NCI-H82 treated with DMSO at 0.1 percent for 48 hours (cell line): ENCODE measurements around the gene VPS8.

ENCODE experiments used
- DNase-seq: peaks from one replicate; lab custom pipeline; 2025; ENCODE audit not compliant: unreplicated experiment; lab: John Stamatoyannopoulos, UW

The VPS8 gene

DNA sequence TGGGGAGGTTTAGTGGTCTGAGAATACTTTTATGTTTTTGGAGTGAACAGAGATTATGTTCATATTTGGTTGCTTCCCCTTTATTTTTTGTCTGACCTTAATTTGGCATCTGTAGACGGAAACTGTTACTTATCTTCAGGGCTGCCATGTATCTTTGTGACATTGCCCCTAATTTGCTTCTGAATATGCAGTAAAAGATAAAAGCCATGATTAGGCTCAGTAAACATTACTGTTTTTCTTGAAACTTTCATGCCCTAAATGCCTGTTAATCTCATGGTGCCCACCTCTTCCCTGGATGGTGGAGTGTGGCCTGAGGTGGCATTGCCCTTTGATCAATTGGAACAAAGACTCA lies 234.2 kb downstream of the VPS8 start:
- DNase-seq: no peak

DNA sequence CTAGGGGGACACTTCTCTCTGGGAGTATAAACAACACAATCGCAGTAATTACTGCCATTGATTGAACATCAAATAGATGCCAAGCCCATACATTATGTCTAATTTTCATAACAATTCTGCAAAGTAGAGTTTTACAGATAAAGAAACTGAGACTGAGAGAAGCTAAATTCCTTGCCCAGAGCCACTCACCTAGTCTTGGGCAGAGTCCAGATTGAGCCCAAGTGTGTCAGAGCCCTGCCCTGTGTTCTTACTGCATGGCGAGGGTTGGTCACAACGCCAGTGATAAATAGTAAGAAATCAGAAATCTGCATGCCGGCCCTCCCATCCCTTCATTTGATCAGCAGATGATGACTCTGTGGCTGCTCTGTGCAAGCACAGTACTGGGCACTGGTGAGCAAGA lies 234.6 kb downstream of the VPS8 start:
- DNase-seq: no peak

- DNase-seq: no peak
Measured at GRCh38 chr3:185049710-185050109, 237.7 kb downstream of the VPS8 start.

DNA sequence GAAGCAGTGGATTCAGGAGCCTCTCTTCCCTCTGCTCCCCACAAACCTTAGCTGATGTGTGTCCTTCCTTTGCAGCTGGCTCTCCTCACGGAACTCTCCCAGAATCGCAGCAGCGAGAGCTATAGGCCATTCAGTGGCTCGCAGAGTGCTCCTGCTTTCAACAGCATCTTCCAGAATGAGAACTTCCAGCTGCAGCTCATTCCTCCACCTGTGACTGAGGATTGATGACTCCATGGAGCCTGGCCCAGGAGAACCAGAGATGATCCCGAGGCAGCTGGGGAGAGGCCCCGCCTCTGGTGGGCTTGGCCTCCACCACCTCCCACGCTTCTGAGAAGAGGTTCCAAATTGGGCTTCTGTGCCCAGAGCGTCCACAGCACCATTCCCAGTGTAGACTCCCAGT lies 239.8 kb downstream of the VPS8 start:
- no peak for DNase-seq

DNA sequence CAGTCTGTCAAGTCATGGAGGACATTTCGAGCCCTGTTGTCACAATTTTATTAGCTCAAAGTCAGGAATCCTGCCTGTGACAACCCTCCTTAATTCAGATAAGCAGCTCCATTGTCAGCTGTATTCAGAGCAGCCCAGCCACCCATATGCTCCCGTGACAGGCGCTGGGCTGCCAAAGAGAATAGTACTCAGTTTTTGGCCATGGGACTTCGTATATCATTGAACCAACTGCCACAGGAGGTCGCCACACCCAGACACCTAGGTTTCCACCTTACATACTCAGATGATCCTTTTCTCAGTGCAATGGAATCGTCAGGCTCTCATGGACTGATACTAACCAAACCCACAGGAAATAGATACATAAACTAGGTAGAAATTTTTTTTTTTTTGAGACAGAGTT lies 240.7 kb downstream of the VPS8 start:
- DNase-seq: no peak

DNA sequence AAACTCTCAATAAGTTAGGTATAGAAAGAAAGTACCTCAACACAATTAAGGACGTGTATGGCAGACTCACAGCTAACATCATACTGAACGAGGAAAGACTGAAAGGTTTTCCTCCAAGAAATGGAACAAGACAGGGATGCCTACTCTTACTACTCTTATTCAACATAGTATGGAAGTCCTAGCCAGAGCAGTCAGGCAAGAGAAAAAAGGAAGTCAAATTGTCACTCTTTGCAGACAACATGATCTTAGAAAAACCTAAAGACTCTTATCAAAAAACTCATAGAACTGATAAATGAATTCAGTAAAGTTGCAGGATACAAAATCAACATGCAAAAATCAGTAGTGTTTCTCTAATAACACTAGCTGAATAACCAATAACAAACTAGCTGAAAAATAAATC lies 244.9 kb downstream of the VPS8 start:
- no peak for DNase-seq

DNA sequence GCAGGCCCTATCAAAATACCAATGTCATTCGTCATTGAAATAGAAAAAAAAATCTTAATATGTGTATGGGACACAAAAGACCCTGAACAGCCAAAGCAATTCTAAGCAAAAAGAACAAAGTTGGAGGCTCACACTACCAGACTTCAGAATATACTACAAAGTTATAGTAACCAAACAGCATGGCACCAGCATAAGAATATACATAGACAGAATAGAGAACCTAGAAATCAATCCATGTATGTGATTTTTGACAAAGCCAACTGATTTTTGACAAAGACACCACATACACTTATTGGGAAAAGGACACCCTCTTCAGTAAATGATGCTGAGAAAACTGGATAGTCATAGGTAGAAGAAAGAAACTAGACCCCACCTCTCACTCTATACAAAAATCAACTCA lies 245.9 kb downstream of the VPS8 start:
- no peak for DNase-seq

DNA sequence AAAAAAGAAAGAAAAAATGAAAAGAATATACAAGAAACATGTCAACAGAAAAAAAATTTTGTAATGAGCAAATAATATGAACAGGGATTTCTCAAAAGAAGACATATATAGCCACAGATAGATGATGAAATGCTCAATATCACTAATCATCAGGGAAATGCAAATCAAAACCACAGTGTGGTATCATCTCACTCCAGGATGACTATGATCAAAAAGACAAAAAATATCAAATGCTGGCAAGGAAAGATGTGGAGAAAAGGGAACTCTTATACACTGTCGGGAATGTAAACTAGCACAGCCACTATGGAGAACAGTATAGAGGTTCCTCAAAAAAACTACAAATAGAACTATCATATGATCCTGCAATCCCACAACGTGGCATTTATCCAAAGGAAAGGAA lies 246.8 kb downstream of the VPS8 start:
- no peak for DNase-seq

GRCh38 chr3:185059766-185060165 lies 247.8 kb downstream of the VPS8 start:
- DNase-seq: no peak

DNA sequence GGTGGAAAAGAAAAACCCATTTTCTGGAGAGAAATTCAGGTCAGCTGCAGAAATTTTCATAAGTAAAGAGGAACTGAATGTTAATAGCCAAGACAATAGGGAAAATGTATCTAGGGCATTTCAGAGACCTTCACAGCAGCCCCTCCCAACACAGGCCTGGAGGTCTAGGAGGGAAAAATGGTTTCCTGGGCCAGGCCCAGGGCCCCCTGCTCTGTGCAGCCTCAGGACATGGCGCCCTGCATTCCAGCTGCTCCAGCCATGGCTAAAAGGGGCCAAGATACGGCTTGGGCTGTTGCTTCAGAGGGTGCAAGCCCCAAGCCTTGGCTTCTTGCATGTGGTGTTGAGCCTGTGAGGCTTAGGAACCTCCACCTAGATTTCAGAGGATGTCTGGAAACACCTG lies 248.7 kb downstream of the VPS8 start:
- DNase-seq: no peak

GRCh38 chr3:185062191-185062590 lies 250.2 kb downstream of the VPS8 start:
- no peak for DNase-seq

DNA sequence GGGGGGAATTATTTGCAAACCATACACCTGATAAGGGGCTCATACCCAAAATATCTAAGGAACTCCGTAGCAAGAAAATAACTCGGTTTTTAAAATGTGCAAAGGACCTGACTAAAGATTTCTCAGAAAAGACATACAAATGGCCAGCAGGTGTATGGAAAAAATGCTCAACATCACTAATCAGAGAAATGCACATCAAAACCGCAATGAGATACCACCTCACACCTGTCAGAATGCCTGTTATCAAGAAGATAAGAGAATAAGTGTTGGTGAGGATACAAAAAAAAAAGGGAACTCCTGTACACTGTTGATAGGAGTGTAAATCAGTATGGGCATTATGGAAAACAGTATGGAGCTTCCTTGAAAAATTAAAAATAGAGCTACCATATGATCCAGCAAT lies 251.5 kb downstream of the VPS8 start:
- DNase-seq: no peak

DNA sequence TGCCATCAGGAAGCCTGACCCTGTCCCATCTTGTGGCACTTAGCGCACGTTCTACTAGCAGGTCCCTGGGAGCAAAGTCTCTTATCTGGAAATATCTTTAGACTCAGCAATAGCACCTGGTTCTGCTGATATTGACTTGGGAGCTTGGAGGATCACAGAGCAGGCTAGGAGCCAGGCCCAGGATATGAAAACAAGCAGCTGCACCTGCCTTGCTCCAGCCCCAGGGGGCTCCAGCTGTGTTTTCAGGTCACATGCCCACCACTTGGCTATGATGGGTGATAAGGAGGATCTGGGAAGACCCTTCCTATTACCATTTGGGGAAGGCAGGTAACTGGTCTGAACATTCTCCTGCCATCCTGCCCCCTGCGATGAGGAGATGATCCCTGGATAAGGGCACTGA lies 253.1 kb downstream of the VPS8 start:
- DNase-seq: no peak

- DNase-seq: no peak
Measured at GRCh38 chr3:185066251-185066650, 254.3 kb downstream of the VPS8 start.

GRCh38 chr3:185067173-185067572 lies 255.2 kb downstream of the VPS8 start:
- DNase-seq: no peak

GRCh38 chr3:185069037-185070030 lies 257.4 kb downstream of the VPS8 start:
- no peak for DNase-seq

GRCh38 chr3:185070491-185071286 lies 258.7 kb downstream of the VPS8 start:
- DNase-seq: no peak

GRCh38 chr3:185071287-185071800 lies 259.4 kb downstream of the VPS8 start:
- no peak for DNase-seq

- DNase-seq: no peak
Measured at GRCh38 chr3:185075547-185075946, 263.6 kb downstream of the VPS8 start.

DNA sequence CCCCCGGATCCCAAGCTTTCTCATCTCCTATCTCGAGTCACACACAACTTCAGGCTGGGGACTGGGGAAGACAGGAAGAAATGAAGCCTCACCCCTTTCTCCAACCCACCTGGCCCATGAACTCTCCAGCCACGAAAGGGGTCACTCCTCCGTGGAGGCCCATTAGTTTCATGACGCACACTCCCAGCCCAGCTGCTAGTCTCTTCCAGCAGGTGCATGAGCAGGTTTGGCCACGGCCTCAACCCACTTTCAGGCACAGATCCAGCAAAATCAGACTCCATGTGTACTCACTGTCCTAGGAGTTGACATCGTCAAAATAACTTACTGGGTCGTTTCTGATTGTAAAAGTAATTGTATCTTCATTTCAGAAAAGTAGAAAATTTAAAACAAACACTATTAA lies 264.3 kb downstream of the VPS8 start:
- DNase-seq: no peak

DNA sequence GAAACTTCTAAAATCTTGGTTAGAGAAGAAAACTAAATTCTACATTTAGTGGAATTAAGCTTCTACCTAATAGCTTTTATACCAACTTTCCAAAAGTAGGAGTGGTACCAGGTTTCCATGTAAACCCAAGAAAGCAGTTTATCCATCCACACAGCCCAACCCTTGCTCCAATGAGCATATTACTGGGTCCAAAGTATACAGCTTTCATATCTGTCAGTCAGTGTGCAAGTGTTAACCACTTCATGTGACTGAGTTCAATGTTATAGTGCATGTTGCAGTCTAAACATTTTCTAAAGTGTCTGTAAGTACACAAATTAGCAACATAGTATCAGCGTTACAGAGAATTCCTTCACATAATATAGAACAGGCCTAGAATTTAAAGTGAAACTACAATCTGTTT lies 267.7 kb downstream of the VPS8 start:
- no peak for DNase-seq

DNA sequence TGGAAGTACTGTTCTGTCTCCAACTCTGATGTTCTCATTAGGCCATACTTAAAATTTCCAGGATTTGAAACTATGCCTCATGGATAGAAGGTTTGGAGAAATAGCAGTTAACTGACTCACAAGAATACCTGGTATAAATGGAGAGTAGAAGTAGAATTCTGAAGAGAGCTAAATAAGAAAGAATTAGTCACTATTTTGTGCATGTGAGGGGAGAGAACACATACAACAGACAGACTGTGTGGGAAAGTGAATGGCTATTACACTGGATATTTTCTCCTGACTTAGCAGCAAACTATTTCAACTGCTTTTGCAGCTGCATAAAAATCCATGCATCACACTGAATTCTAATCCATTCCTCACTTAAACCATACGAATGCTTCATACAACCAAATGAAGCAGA lies 269.6 kb downstream of the VPS8 start:
- DNase-seq: no peak
